GM19023 (cell line): ENCODE results near the gene SDR9C7.
"Not testable (repeated sequence)": the region's sequence is repeated elsewhere in the genome, so short reads cannot be mapped to it uniquely, and the experiment has no call there.

Experiments
- ATAC-seq: cut with Tn5 transposase; IDR thresholded peaks from one replicate; pipeline ENCODE4 v1.9.1; 2021; ENCODE audit warnings: mild to moderate bottlenecking, moderate library complexity; ENCODE audit not compliant: unreplicated experiment

Gene SDR9C7

GRCh38 chr12:56954057-56954957 lies 20.1 kb upstream of the SDR9C7 start:
- ATAC-seq: no peak

DNA sequence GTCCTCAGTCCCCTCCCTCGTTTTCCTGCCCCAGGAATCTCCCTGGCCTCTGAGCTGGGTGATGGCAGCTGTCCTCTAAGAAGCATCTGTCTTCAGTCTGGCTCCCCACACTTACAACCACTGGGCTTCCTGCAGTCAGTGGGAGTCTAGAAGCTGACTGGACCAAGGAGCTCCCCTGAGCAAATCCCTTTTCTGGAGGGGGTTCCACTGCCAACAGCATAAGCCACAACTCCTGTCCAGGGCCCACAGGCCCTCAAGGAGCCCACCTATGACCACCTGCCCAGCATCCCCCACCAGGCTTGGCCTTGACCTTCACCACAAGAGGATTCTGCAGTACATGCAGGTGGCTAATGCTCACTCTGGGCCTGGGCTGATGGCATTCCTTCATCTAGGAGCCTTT lies 19.1 kb upstream of the SDR9C7 start:
- no peak for ATAC-seq

GRCh38 chr12:56951582-56952339 lies 17.6 kb upstream of the SDR9C7 start:
- no peak for ATAC-seq

GRCh38 chr12:56948881-56949280 lies 14.7 kb upstream of the SDR9C7 start:
- ATAC-seq: no peak

DNA sequence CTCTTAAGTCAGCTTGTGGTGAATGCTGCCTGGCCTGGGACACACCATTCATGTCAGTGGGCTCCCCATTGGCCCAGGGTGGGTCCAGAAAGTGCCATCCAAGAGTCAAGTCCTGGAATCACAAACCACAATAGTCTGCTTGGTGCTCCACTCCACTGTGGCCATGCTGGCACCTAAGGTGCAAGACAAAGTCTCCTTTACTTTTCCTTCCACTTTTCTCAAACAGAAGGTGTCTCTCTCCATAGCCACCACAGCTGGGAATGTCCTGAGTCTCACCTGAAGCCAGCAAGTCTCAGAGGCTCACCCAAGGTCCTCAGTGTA lies 14.2 kb upstream of the SDR9C7 start:
- no peak for ATAC-seq

DNA sequence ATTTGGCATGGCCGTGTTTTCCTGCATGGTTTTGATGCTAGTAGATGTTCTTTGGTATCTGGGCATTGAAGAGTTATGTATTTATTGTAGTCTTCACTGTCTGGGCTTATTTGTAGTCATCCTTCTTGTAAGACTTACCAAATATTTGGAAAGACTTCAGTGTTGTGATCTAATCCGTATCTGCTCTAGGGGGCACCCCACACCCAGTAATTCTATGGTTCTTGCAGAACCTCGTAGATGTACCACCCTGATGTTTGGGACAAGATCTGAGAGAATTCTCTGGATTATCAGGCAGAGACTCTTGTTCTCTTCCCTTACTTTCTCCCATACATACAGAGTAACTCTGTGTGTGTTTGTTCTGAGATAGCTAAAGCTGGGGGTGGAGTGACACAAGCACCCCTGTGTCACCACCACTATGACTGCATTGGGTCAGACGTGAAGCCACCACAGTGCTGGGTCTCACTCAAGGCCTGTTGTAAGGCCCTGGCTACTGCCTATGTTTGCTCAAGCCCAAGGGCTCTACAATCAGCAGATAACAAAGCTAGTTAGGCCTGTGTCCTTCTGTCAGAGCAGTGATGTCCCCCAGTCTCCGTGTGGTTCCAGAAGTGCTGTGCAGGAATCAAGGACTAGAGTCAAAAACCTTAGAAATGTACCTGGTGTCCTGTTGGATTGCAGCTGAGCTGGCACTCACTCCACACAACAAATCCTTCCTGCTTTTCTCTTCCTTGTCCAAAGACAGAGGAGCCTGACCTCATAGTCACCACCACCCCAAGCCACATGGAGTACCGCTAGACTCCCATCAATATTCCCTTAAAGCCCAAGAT lies 13.6 kb upstream of the SDR9C7 start:
- ATAC-seq: no peak

GRCh38 chr12:56943878-56944277 lies 9.7 kb upstream of the SDR9C7 start:
- ATAC-seq: no peak

DNA sequence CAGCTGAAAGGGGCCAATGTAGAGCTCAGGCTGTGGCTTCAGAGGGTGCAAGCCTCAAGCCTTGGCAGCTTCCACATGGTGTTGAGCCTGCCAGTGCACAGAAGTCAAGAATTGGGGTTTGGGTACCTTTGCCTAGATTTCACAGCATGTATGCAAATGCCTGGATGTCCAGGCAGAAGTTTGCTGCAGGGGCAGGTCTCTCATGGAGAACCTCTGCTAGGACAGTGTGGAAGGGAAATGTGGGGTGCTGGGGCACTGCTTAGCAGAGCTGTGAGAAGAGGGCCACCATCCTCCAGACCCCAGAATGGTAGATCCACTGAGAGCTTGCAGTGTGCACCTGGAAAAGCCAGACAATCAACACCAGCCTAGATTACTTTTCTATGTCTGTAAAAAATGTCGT lies 9.2 kb upstream of the SDR9C7 start:
- ATAC-seq: not testable (repeated sequence)

DNA sequence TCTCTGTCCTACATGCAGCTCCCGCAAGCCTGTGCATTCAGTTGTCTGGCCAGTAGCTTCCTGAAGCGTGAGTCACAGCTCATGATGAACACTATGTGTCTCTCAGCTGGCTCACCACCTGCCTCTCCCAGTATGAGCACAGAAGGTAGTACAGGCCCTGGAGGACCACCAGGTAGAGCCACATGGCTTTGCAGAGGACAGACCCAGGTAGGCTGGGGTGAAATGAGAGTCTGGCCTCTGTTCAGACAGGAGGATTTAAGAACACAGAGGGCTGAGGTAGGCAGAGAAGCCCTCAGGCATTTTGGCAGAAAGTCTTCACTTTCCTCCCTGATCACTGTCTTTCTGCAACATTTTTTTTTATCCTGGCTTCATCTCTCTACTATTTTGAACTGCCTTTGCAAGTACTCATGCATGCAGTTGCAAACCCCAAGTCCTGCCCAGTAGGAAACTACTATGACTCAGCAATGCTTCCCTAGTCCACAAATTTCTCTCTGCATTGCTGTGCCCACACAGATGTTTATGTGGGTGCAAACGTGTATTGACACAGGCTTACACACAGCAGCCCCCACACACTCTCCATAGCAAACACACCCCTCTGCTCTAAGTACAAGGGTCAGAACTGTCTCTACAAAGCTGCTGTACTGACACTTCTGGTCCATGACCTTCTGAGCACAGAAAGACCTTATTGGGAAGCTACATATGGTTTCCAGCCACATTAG lies 7.2 kb upstream of the SDR9C7 start:
- no peak for ATAC-seq

DNA sequence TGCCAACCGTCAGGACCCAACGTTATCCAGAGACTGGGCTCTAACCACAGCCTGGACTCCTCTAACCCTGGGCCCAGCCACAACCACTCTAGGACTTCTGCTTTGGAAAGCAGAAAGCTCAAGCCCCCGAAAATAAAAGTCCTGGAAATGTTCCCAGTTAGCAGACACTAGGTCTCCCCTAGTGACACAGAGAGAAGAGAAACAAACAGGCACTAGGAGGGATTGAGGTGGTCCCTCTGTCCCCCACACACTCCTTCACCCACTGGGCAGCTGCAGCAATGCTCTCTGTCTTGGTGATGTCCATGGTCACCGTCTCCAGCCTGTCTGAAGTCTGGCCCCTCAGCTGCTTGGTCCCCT lies 6.7 kb upstream of the SDR9C7 start:
- ATAC-seq: not testable (repeated sequence)

- no peak for ATAC-seq
These were observed 1.5 kb upstream of the SDR9C7 start for GRCh38 chr12:56935752-56936151.

DNA sequence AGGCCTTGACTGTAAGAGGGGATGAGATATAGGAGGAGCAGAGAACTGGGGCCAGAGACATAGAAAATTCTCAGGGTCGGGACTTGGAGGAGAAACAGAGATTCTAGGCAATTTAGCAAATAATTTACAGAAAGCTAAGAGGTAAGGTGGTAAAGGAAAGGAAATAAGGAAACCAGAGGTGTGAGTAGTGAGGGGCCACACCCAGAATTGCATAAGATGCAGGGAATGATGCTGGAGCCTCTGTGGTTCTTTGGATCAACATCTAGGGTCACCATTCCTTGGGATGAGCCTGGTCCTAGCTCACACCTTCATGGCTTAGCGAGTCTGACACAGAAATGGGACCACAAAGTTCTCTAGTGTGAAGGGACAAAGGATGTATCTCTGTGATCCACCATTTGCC lies 949 bp upstream of the SDR9C7 start:
- no peak for ATAC-seq

GRCh38 chr12:56932867-56933266 lies 1.3 kb downstream of the SDR9C7 start:
- ATAC-seq: no peak

DNA sequence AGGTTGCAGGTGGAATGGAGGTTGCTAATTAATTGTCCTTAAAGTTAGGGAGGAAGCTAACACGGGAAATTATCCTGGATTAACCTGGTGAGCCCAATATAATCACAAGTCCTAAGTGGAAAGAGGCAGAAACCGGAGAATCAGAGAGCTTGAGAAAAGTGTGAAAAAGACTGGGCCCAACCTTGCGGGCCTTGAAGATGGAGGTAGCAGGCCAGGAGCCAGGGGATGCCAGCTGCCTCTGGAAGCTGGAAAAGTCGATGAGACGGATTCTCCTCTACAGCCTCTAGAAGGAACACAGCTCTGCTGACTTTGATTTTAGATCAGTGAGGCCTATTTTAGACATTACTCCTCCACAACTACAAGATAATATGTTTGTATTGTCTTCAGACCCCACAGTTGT lies 2.1 kb downstream of the SDR9C7 start:
- ATAC-seq: no peak

GRCh38 chr12:56931474-56931978 lies 2.7 kb downstream of the SDR9C7 start:
- no peak for ATAC-seq

- ATAC-seq: no peak
These were observed 4.0 kb downstream of the SDR9C7 start for GRCh38 chr12:56930241-56930640.

- no peak for ATAC-seq
These were observed 4.4 kb downstream of the SDR9C7 start for GRCh38 chr12:56929780-56930179.

- no peak for ATAC-seq
These were observed 5.9 kb downstream of the SDR9C7 start for GRCh38 chr12:56928262-56928661.

- no peak for ATAC-seq
These were observed 6.9 kb downstream of the SDR9C7 start for GRCh38 chr12:56927281-56927680.

DNA sequence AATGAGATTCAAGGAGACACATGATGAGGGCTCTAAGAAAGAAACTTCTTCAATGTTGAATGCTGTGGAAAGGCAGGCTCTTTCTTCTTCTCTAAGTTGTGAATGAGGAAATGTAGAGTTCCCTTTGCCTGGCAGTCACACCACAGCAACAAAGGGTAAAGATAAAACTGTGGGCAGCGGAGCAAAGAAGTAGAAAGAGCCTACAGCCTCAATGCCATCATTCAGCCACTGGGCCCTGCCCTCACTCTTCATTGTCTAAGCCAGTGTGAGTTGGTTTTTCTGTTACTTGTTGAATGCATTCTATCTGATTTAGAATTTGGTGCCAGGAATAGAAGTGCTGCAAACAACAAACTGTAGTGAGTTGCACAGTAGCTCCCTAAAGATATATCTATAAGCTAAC lies 12.2 kb downstream of the SDR9C7 start:
- no peak for ATAC-seq

GRCh38 chr12:56921346-56921745 lies 12.9 kb downstream of the SDR9C7 start:
- ATAC-seq: no peak
